Measurements from ENCODE around the gene RASSF4.

RASSF4 gene

GRCh38 chr10:44992732-44993225 lies 33.2 kb downstream of the RASSF4 start:
- H3K27ac ChIP-seq (ENCODE audit: low read depth, low read length, severe bottlenecking): no peak overlapping the region

GRCh38 chr10:44993226-44993921 lies 33.8 kb downstream of the RASSF4 start:
- 92% methylated on average over 14 of the region's 14 CpGs for WGBS, 2 experiments (ENCODE audit: insufficient coverage in 2 of 2)
- Histone ChIP-seq H3K4me3 (ENCODE audit: extremely low read depth, insufficient read depth, low read length, poor library complexity, severe bottlenecking) (no peak overlapping the region), H3K4me1 (ENCODE audit: control insufficient read depth, insufficient read depth, low read length, poor library complexity, severe bottlenecking) (peaks cover 26% of the 10 kb centered on the region), H3K9me3 (ENCODE audit: control insufficient read depth, low read length) (no peaks in the 10 kb centered on the region), H3K27ac (ENCODE audit: low read depth, low read length, severe bottlenecking) (no peak overlapping the region), H3K36me3 (ENCODE audit: control insufficient read depth, insufficient read depth, low read length) (no peaks in the 10 kb centered on the region)

More at GRCh38 chr10:44992732-44993225, 33.2 kb downstream of the RASSF4 start:
- no peaks in the 10 kb centered on the region for H3K36me3 ChIP-seq (ENCODE audit: control insufficient read depth, insufficient read depth, low read length)
- H3K4me3 ChIP-seq (ENCODE audit: extremely low read depth, insufficient read depth, low read length, poor library complexity, severe bottlenecking): no peak overlapping the region
- H3K9me3 ChIP-seq (ENCODE audit: control insufficient read depth, low read length): no peaks in the 10 kb centered on the region
- WGBS, 2 experiments (ENCODE audit: insufficient coverage in 2 of 2): 94 to 98% methylated on average over 7 to 8 of the region's 8 CpGs
- H3K4me1 ChIP-seq (ENCODE audit: control insufficient read depth, insufficient read depth, low read length, poor library complexity, severe bottlenecking): peaks cover 26% of the 10 kb centered on the region

DNA sequence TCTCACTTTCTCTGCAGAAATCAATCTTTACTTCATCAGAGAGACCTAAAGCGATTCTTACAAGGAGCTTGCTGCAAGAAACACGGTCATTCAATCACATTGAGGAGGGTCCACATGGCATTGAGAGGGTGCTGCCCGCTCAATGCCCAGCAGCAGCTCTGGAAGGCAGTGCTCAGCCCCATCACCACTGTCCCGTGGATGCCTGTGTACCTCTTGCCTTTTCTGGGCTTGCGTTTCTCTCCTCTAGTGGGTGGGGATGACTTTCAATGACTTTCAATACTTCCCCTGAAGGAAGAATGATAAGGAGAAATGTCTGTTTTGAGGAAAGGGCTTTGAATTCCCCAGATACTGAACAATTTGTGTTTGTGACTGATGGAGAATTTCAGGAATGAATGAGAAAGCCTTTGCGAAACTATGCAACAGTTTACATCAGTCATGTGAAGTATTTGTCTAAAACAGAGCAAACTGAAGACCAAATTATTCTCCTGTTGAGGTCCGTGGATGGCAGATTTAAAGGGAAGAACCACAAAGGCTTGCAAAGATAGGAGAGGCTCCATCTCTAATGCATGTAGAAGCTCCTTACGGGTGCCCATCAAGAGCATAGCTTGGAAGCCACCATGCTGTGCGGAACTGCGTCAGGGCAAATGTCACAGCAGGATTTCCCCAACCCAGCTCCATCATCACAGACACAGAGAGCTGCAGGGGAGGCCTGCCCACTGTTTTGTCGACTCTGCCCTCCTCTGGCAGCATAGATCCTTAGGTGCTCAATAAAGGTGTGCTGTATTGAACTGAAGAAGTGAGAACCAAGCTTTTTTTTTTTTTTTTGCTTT lies 34.5 kb downstream of the RASSF4 start:
- Histone ChIP-seq H3K4me1 (ENCODE audit: control insufficient read depth, insufficient read depth, low read length, poor library complexity, severe bottlenecking) (peaks cover 26% of the 10 kb centered on the region), H3K36me3 (ENCODE audit: control insufficient read depth, insufficient read depth, low read length) (no peaks in the 10 kb centered on the region), H3K9me3 (ENCODE audit: control insufficient read depth, low read length) (no peaks in the 10 kb centered on the region), H3K27ac (ENCODE audit: low read depth, low read length, severe bottlenecking) (peak overlapping the region; percentile 73), H3K4me3 (ENCODE audit: extremely low read depth, insufficient read depth, low read length, poor library complexity, severe bottlenecking) (no peak overlapping the region)
- WGBS, 2 experiments (ENCODE audit: insufficient coverage in 2 of 2): 71 to 80% methylated on average over 8 to 9 of the region's 11 CpGs

- H3K4me1 ChIP-seq (ENCODE audit: control insufficient read depth, insufficient read depth, low read length, poor library complexity, severe bottlenecking): peaks cover 23% of the 10 kb centered on the region
- no peaks in the 10 kb centered on the region for H3K9me3 ChIP-seq (ENCODE audit: control insufficient read depth, low read length)
- WGBS, 2 experiments (ENCODE audit: insufficient coverage in 2 of 2): 90 to 91% methylated on average over 8 to 9 of the region's 9 CpGs
- H3K27ac ChIP-seq (ENCODE audit: low read depth, low read length, severe bottlenecking): peak overlapping the region; percentile 73
- H3K36me3 ChIP-seq (ENCODE audit: control insufficient read depth, insufficient read depth, low read length): no peaks in the 10 kb centered on the region
- H3K4me3 ChIP-seq (ENCODE audit: extremely low read depth, insufficient read depth, low read length, poor library complexity, severe bottlenecking): no peak overlapping the region
Measured at GRCh38 chr10:44994752-44995530, 35.3 kb downstream of the RASSF4 start.

- Histone ChIP-seq H3K27ac (ENCODE audit: low read depth, low read length, severe bottlenecking) (no peak overlapping the region), H3K4me1 (ENCODE audit: control insufficient read depth, insufficient read depth, low read length, poor library complexity, severe bottlenecking) (peaks cover 19% of the 10 kb centered on the region), H3K4me3 (ENCODE audit: extremely low read depth, insufficient read depth, low read length, poor library complexity, severe bottlenecking) (no peak overlapping the region), H3K9me3 (ENCODE audit: control insufficient read depth, low read length) (no peaks in the 10 kb centered on the region), H3K36me3 (ENCODE audit: control insufficient read depth, insufficient read depth, low read length) (no peaks in the 10 kb centered on the region)
- 92 to 100% methylated on average over 3 of the region's 4 CpGs for WGBS, 2 experiments (ENCODE audit: insufficient coverage in 2 of 2)
Measured at GRCh38 chr10:44995581-44995913, 35.9 kb downstream of the RASSF4 start.

GRCh38 chr10:44995914-44996669 lies 36.5 kb downstream of the RASSF4 start:
- Histone ChIP-seq H3K9me3 (ENCODE audit: control insufficient read depth, low read length) (no peaks in the 10 kb centered on the region), H3K4me1 (ENCODE audit: control insufficient read depth, insufficient read depth, low read length, poor library complexity, severe bottlenecking) (peaks cover 19% of the 10 kb centered on the region), H3K27ac (ENCODE audit: low read depth, low read length, severe bottlenecking) (peak overlapping the region; percentile 32), H3K4me3 (ENCODE audit: extremely low read depth, insufficient read depth, low read length, poor library complexity, severe bottlenecking) (no peak overlapping the region), H3K36me3 (ENCODE audit: control insufficient read depth, insufficient read depth, low read length) (no peaks in the 10 kb centered on the region)
- 94 to 95% methylated on average over 8 to 9 of the region's 9 CpGs for WGBS, 2 experiments (ENCODE audit: insufficient coverage in 2 of 2)

DNA sequence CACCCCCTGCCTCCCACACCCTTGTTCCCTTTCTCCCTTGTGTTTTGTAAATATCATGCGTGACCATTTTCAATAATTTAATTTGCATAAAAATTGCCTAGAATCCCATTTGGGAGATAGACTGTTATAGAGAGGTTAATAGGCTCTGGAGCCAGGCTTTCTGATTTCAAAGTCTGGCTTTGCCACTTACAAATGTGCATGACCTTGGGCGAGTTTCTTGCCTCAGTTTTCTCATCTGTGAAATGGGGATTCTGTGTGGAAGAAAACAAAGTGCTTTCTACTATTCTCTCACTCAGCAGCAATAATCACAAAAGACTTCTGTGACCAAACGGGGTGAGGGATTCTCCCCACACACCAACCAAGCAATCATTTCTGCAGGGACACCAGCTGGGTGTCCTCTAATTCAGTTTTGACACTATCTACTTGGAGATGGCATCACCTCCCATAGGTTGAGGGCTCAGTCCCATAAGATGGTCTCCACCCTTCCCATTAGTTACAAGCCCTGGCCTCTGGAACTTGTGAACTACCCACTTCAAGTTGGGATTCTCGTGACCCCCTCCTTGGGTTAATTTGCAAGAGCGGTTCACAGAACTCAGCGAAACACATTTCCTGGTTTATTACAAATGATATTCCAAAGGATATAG lies 37.6 kb downstream of the RASSF4 start:
- Histone ChIP-seq H3K9me3 (ENCODE audit: control insufficient read depth, low read length) (peaks cover under 1% of the 10 kb centered on the region), H3K4me3 (ENCODE audit: extremely low read depth, insufficient read depth, low read length, poor library complexity, severe bottlenecking) (no peak overlapping the region), H3K4me1 (ENCODE audit: control insufficient read depth, insufficient read depth, low read length, poor library complexity, severe bottlenecking) (peaks cover 19% of the 10 kb centered on the region), H3K36me3 (ENCODE audit: control insufficient read depth, insufficient read depth, low read length) (no peaks in the 10 kb centered on the region), H3K27ac (ENCODE audit: low read depth, low read length, severe bottlenecking) (no peak overlapping the region)
- 86 to 100% methylated on average over 1 to 2 of the region's 6 CpGs for WGBS, 2 experiments (ENCODE audit: insufficient coverage in 2 of 2)

- Histone ChIP-seq H3K4me1 (ENCODE audit: control insufficient read depth, insufficient read depth, low read length, poor library complexity, severe bottlenecking) (peaks cover 19% of the 10 kb centered on the region), H3K9me3 (ENCODE audit: control insufficient read depth, low read length) (peaks cover 8% of the 10 kb centered on the region), H3K4me3 (ENCODE audit: extremely low read depth, insufficient read depth, low read length, poor library complexity, severe bottlenecking) (no peak overlapping the region), H3K36me3 (ENCODE audit: control insufficient read depth, insufficient read depth, low read length) (peaks cover 3% of the 10 kb centered on the region), H3K27ac (ENCODE audit: low read depth, low read length, severe bottlenecking) (no peak overlapping the region)
- 87 to 93% methylated on average over 2 to 5 of the region's 6 CpGs for WGBS, 2 experiments (ENCODE audit: insufficient coverage in 2 of 2)
Measured at GRCh38 chr10:44998146-44998631, 38.6 kb downstream of the RASSF4 start.

GRCh38 chr10:45000138-45000751 lies 40.6 kb downstream of the RASSF4 start:
- WGBS, 2 experiments (ENCODE audit: insufficient coverage in 2 of 2): 63 to 72% methylated on average over 7 to 11 of the region's 12 CpGs
- Histone ChIP-seq H3K9me3 (ENCODE audit: control insufficient read depth, low read length) (peaks cover 15% of the 10 kb centered on the region), H3K27ac (ENCODE audit: low read depth, low read length, severe bottlenecking) (peak overlapping the region; percentile 77), H3K4me3 (ENCODE audit: extremely low read depth, insufficient read depth, low read length, poor library complexity, severe bottlenecking) (peak overlapping the region; percentile 52), H3K4me1 (ENCODE audit: control insufficient read depth, insufficient read depth, low read length, poor library complexity, severe bottlenecking) (peaks cover 6% of the 10 kb centered on the region), H3K36me3 (ENCODE audit: control insufficient read depth, insufficient read depth, low read length) (peaks cover 22% of the 10 kb centered on the region)

All from mesodermal cell (in vitro differentiated cells).